Caco-2 (cell line): Measurements from ENCODE around the gene AGMO. TPM values are rescaled to one million over a fixed set of nuclear protein-coding genes. Genes with fewer than 3 reads are reported as not detected.

Source experiments
- BruUV-seq: library from RNA; stranded (reverse); fragments of 400-500 nt; replicated peaks from 2 replicates; lab custom pipeline; 2021; lab: Mats Ljungman, UMichigan
- CTCF ChIA-PET: fragments of 300-600 bp; sonication (Branson Sonifier 250); formaldehyde crosslinking; loops from one replicate; lab custom pipeline; 2022; ENCODE audit warnings: antibody characterized with exemption; lab: Charles Lee
- POLR2A ChIA-PET: fragments of 300-600 bp; sonication (Branson Sonifier 250); formaldehyde crosslinking; loops from one replicate; lab custom pipeline; 2022; ENCODE audit warnings: antibody characterized with exemption; lab: Charles Lee
- DNase-seq, 2 experiments: peaks; one replicate each; pipeline versions ENCODE4 v3.0.0 to v3.0.0-alpha.2; 2020 to 2022
- H3K27me3 ChIP-seq: replicated peaks from 2 replicates; pipeline ENCODE4 v1.6.0; 2011; ENCODE audit warnings: low read length; ENCODE audit not compliant: control insufficient read depth, insufficient read depth
- H3K36me3 ChIP-seq: 2 replicates; pipeline ENCODE4 v1.5.1; 2011; ENCODE audit warnings: low read length; ENCODE audit not compliant: control insufficient read depth, insufficient read depth
- H3K4me1 ChIP-seq: fragments of 250-450 bp; sonication (Bioruptor Pico); 2 replicates; pipeline ENCODE4 v1.5.1; 2020; ENCODE audit warnings: mild to moderate bottlenecking
- H3K4me3 ChIP-seq: 2 replicates; pipeline ENCODE4 v1.5.1; 2011; ENCODE audit warnings: low read depth, mild to moderate bottlenecking, control low read depth, low read length
- H3K9me3 ChIP-seq: fragments of 250-450 bp; sonication (Bioruptor Pico); 2 replicates; pipeline ENCODE4 v1.5.1; 2020; ENCODE audit warnings: mild to moderate bottlenecking, moderate library complexity
- H3K27ac Mint-ChIP-seq: one replicate; pipeline ENCODE4 v1.8.0; 2022; ENCODE audit warnings: mixed read lengths; ENCODE audit not compliant: unreplicated experiment
- H3K27me3 Mint-ChIP-seq: one replicate; pipeline ENCODE4 v1.8.0; 2022; ENCODE audit warnings: mixed read lengths; ENCODE audit not compliant: insufficient read depth, unreplicated experiment
- H3K36me3 Mint-ChIP-seq: one replicate; pipeline ENCODE4 v1.8.0; 2022; ENCODE audit warnings: mild to moderate bottlenecking, mixed read lengths; ENCODE audit not compliant: insufficient read depth, unreplicated experiment
- H3K4me1 Mint-ChIP-seq: one replicate; pipeline ENCODE4 v1.8.0; 2022; ENCODE audit warnings: low read depth, mixed read lengths; ENCODE audit not compliant: unreplicated experiment
- H3K4me3 Mint-ChIP-seq: one replicate; pipeline ENCODE4 v1.8.0; 2022; ENCODE audit warnings: mild to moderate bottlenecking, moderate library complexity, mixed read lengths; ENCODE audit not compliant: unreplicated experiment
- H3K9me3 Mint-ChIP-seq: one replicate; pipeline ENCODE4 v1.8.0; 2022; ENCODE audit warnings: mixed read lengths; ENCODE audit not compliant: unreplicated experiment
- CTCF ChIP-seq, 2 experiments: fragments of 200-600 bp in 1 of 2; IDR thresholded peaks; 1 replicate in 1 of 2; 2 replicates in 1 of 2; pipeline versions ENCODE4 v1.5.1 to v1.8.0; 2011 to 2022; ENCODE audit warnings: antibody characterized with exemption in 1 of 2, control low read depth in 1 of 2, inconsistent platforms in 1 of 2, low read depth in 1 of 2, low read length in 1 of 2, mild to moderate bottlenecking in 1 of 2, moderate library complexity in 1 of 2; ENCODE audit not compliant: insufficient read depth in 1 of 2, severe bottlenecking in 1 of 2, unreplicated experiment in 1 of 2
- intact Hi-C: fragments of 100-400 bp; cut with micrococcal nuclease; formaldehyde crosslinking; loops from one replicate; pipeline ENCODE4 v1.10.0; 2022; ENCODE audit not compliant: unreplicated experiment
- total RNA-seq: library from RNA; stranded (reverse); gene quantifications from 2 replicates; pipeline ENCODE4 v1.2.3, GENCODE V29; 2022

Gene AGMO
- total RNA-seq, 1 experiment from 2014 or later = 0.16 TPM

- no TSS peak for BruUV-seq
- Histone ChIP-seq H3K27me3 (no peaks in the 10 kb centered on the region), H3K4me1 (no peaks in the 10 kb centered on the region), H3K36me3 (no peaks in the 10 kb centered on the region), H3K9me3 (no peaks in the 10 kb centered on the region), H3K4me3 (no peak overlapping the region)
- Mint-ChIP-seq H3K9me3 (no peaks in the 10 kb centered on the region), H3K27me3 (no peaks in the 10 kb centered on the region), H3K27ac (no peak overlapping the region), H3K4me3 (no peak overlapping the region), H3K36me3 (no peaks in the 10 kb centered on the region), H3K4me1 (no peaks in the 10 kb centered on the region)
- ChIA-PET POLR2A (no interaction called here), CTCF (no interaction called here)
- no peak for DNase-seq
- intact Hi-C loops = no loop called here
- TF ChIP-seq CTCF (IDR thresholded peaks at IDR 0.05; ENCODE audit: insufficient read depth in 1 of 2, low read depth in 1 of 2, low read length in 1 of 2, severe bottlenecking in 1 of 2, unreplicated experiment in 1 of 2) = no peak
These were observed 66.6 kb downstream of the AGMO start for GRCh38 chr7:15495170-15495569.

GRCh38 chr7:15494711-15495110 is 67.1 kb downstream of the AGMO start:
- POLR2A ChIA-PET = no interaction called here
- no peaks in the 10 kb centered on the region for H3K36me3 Mint-ChIP-seq
- intact Hi-C loops = no loop called here
- CTCF ChIA-PET = no interaction called here
- no peak for TF ChIP-seq CTCF (IDR thresholded peaks at IDR 0.05; ENCODE audit: insufficient read depth in 1 of 2, low read depth in 1 of 2, low read length in 1 of 2, severe bottlenecking in 1 of 2, unreplicated experiment in 1 of 2)
- DNase-seq = no peak
- Histone ChIP-seq H3K9me3 (no peaks in the 10 kb centered on the region), H3K27me3 (no peaks in the 10 kb centered on the region), H3K36me3 (no peaks in the 10 kb centered on the region), H3K4me1 (no peaks in the 10 kb centered on the region), H3K4me3 (no peak overlapping the region)
- no peaks in the 10 kb centered on the region for H3K4me1 Mint-ChIP-seq
- no peaks in the 10 kb centered on the region for H3K27me3 Mint-ChIP-seq
- BruUV-seq = no TSS peak
- H3K9me3 Mint-ChIP-seq = no peaks in the 10 kb centered on the region
- no peak overlapping the region for H3K27ac Mint-ChIP-seq
- no peak overlapping the region for H3K4me3 Mint-ChIP-seq

GRCh38 chr7:15491361-15491760 is 70.5 kb downstream of the AGMO start:
- H3K4me3 Mint-ChIP-seq = no peak overlapping the region
- no peak overlapping the region for H3K27ac Mint-ChIP-seq
- H3K36me3 ChIP-seq = no peaks in the 10 kb centered on the region
- TF ChIP-seq CTCF (IDR thresholded peaks at IDR 0.05; ENCODE audit: insufficient read depth in 1 of 2, low read depth in 1 of 2, low read length in 1 of 2, severe bottlenecking in 1 of 2, unreplicated experiment in 1 of 2) = no peak
- intact Hi-C loops = no loop called here
- ChIA-PET POLR2A (no interaction called here), CTCF (no interaction called here)
- no peaks in the 10 kb centered on the region for H3K9me3 ChIP-seq
- no peaks in the 10 kb centered on the region for H3K27me3 ChIP-seq
- H3K36me3 Mint-ChIP-seq = no peaks in the 10 kb centered on the region
- no peak for DNase-seq
- H3K27me3 Mint-ChIP-seq = no peaks in the 10 kb centered on the region
- H3K4me1 Mint-ChIP-seq = no peaks in the 10 kb centered on the region
- H3K4me1 ChIP-seq = no peaks in the 10 kb centered on the region
- no peaks in the 10 kb centered on the region for H3K9me3 Mint-ChIP-seq
- no peak overlapping the region for H3K4me3 ChIP-seq
- BruUV-seq = no TSS peak
